IMR-90 (cell line): ENCODE data around the gene TSPAN19. TPM values are rescaled to one million over a fixed set of nuclear protein-coding genes. Genes with fewer than 3 reads are reported as not detected.

Source experiments
- ATAC-seq: fragments of 200-7000 bp; cut with Tn5 transposase; 2 replicates; pipeline ENCODE4 v1.9.1; 2020; ENCODE audit warnings: low read depth, mild to moderate bottlenecking, moderate library complexity
- BruUV-seq: library from RNA; stranded (reverse); fragments of 400-500 nt; replicated peaks from 2 replicates; lab custom pipeline; 2021; lab: Mats Ljungman, UMichigan
- CTCF ChIA-PET: fragments of 300-600 bp; formaldehyde crosslinking; extraction: SDS; loops from one replicate; lab custom pipeline; 2021; ENCODE audit warnings: antibody characterized with exemption; lab: Yijun Ruan, JAX
- POLR2A ChIA-PET: fragments of 300-600 bp; sonication (Branson Sonifier 250); formaldehyde crosslinking; loops from one replicate; lab custom pipeline; 2022; ENCODE audit warnings: antibody characterized with exemption; ENCODE audit not compliant: unreplicated experiment; lab: Charles Lee
- DNase-seq: peaks from one replicate; pipeline ENCODE4 v3.0.0; 2013
- H2AFZ ChIP-seq: replicated peaks from 2 replicates; pipeline ENCODE3; 2013; ENCODE audit warnings: low read length, mild to moderate bottlenecking; ENCODE audit not compliant: poor library complexity
- H2AK5ac ChIP-seq: 2 replicates; pipeline ENCODE4 v1.6.1; 2013; ENCODE audit warnings: low read depth, low read length, inconsistent platforms
- H2AK9ac ChIP-seq: replicated peaks from 2 replicates; pipeline ENCODE3; 2013; ENCODE audit warnings: mild to moderate bottlenecking, low read depth, low read length, moderate library complexity; ENCODE audit not compliant: poor library complexity
- H2BK120ac ChIP-seq: 2 replicates; pipeline ENCODE4 v1.6.1; 2013; ENCODE audit warnings: low read depth, low read length, inconsistent platforms
- H2BK15ac ChIP-seq: 3 replicates; pipeline ENCODE4 v1.6.1; 2013; ENCODE audit warnings: low read depth, low read length, inconsistent platforms
- H2BK20ac ChIP-seq: 2 replicates; pipeline ENCODE4 v1.6.1; 2013; ENCODE audit warnings: low read depth, mild to moderate bottlenecking, inconsistent platforms, low read length, moderate library complexity
- H2BK5ac ChIP-seq: 2 replicates; pipeline ENCODE4 v1.6.1; 2013; ENCODE audit warnings: mild to moderate bottlenecking, low read depth, low read length, inconsistent platforms; ENCODE audit not compliant: poor library complexity, severe bottlenecking
- H3K14ac ChIP-seq: replicated peaks from 2 replicates; pipeline ENCODE4 v1.6.1; 2013; ENCODE audit warnings: low read depth, low read length, inconsistent platforms
- H3K18ac ChIP-seq: 2 replicates; pipeline ENCODE4 v1.6.1; 2013; ENCODE audit warnings: low read depth, low read length, control low read depth
- H3K23ac ChIP-seq: 2 replicates; pipeline ENCODE4 v1.6.1; 2013; ENCODE audit warnings: low read depth, low read length, inconsistent platforms
- H3K27ac ChIP-seq: 2 replicates; pipeline ENCODE4 v1.5.1; 2013; ENCODE audit warnings: mild to moderate bottlenecking, control low read depth, low read length; ENCODE audit not compliant: insufficient read depth
- H3K27me3 ChIP-seq: 2 replicates; pipeline ENCODE4 v1.6.1; 2013; ENCODE audit warnings: low read length; ENCODE audit not compliant: control insufficient read depth, insufficient read depth
- H3K36me3 ChIP-seq: 2 replicates; pipeline ENCODE4 v1.6.1; 2013; ENCODE audit warnings: low read length, mixed read lengths; ENCODE audit not compliant: control insufficient read depth, insufficient read depth
- H3K4ac ChIP-seq: 2 replicates; pipeline ENCODE4 v1.6.1; 2013; ENCODE audit warnings: low read depth, low read length, inconsistent platforms
- H3K4me1 ChIP-seq: 2 replicates; pipeline ENCODE4 v1.6.1; 2013; ENCODE audit warnings: low read length, mixed read lengths; ENCODE audit not compliant: control insufficient read depth, insufficient read depth
- H3K4me2 ChIP-seq: 2 replicates; pipeline ENCODE4 v1.6.1; 2013; ENCODE audit warnings: low read depth, mild to moderate bottlenecking, control low read depth, low read length, moderate library complexity
- H3K4me3 ChIP-seq: 2 replicates; pipeline ENCODE4 v1.5.1; 2013; ENCODE audit warnings: low read depth, mild to moderate bottlenecking, control low read depth, low read length, moderate library complexity; ENCODE audit not compliant: insufficient read depth
- H3K56ac ChIP-seq: 2 replicates; pipeline ENCODE4 v1.6.1; 2013; ENCODE audit warnings: low read length, inconsistent platforms; ENCODE audit not compliant: insufficient read depth; ENCODE audit errors: extremely low read depth
- H3K79me1 ChIP-seq, 2 experiments: 2 replicates each; pipeline ENCODE4 v1.6.1; 2013; ENCODE audit warnings: low read length in 2 of 2, inconsistent platforms in 1 of 2, low read depth in 1 of 2
- H3K9ac ChIP-seq: 2 replicates; pipeline ENCODE4 v1.6.1; 2013; ENCODE audit warnings: low read depth, low read length, control low read depth
- H3K9me1 ChIP-seq: 2 replicates; pipeline ENCODE4 v1.6.1; 2013; ENCODE audit warnings: low read length, inconsistent platforms; ENCODE audit not compliant: insufficient read depth
- H3K9me3 ChIP-seq: 2 replicates; pipeline ENCODE4 v1.6.1; 2013; ENCODE audit warnings: low read length; ENCODE audit not compliant: control insufficient read depth, insufficient read depth
- H4K20me1 ChIP-seq: 2 replicates; pipeline ENCODE4 v1.6.1; 2013; ENCODE audit warnings: low read length, inconsistent platforms; ENCODE audit not compliant: insufficient read depth
- H4K5ac ChIP-seq: 2 replicates; pipeline ENCODE4 v1.6.1; 2013; ENCODE audit warnings: mild to moderate bottlenecking, low read depth, low read length, control low read depth
- H4K8ac ChIP-seq, 2 experiments: 2 replicates each; pipeline ENCODE4 v1.6.1; 2013; ENCODE audit warnings: low read depth in 2 of 2, low read length in 2 of 2, control low read depth in 1 of 2, inconsistent platforms in 1 of 2
- H4K91ac ChIP-seq: 2 replicates; pipeline ENCODE4 v1.6.1; 2013; ENCODE audit warnings: low read depth, low read length, inconsistent platforms; ENCODE audit not compliant: insufficient read depth
- BHLHE40 ChIP-seq: fragments of 150-350 bp; IDR thresholded peaks from 2 replicates; pipeline ENCODE4 v1.6.1; 2016; ENCODE audit warnings: mild to moderate bottlenecking, low read depth, low read length
- CEBPB ChIP-seq: IDR thresholded peaks from 2 replicates; pipeline ENCODE4 v1.6.1; 2012; ENCODE audit warnings: low read depth, low read length, improper control_type of control experiment
- CHD1 ChIP-seq: IDR thresholded peaks from 2 replicates; pipeline ENCODE4 v1.6.1; 2012; ENCODE audit warnings: low read depth, low read length, improper control_type of control experiment
- CTCF ChIP-seq: conservative IDR thresholded peaks from 2 replicates; pipeline ENCODE4 v1.5.1; 2012; ENCODE audit warnings: mild to moderate bottlenecking, low read depth, low read length, improper control_type of control experiment
- ELK1 ChIP-seq: fragments of 150-350 bp; IDR thresholded peaks from 2 replicates; pipeline ENCODE4 v1.6.1; 2016; ENCODE audit warnings: low read depth, mild to moderate bottlenecking, low read length, moderate library complexity, borderline replicate concordance
- FOS ChIP-seq: fragments of 150-350 bp; IDR thresholded peaks from 2 replicates; pipeline ENCODE4 v1.6.1; 2016; ENCODE audit warnings: low read depth, low read length
- MAFK ChIP-seq: IDR thresholded peaks from 2 replicates; pipeline ENCODE4 v1.6.1; 2012; ENCODE audit warnings: low read depth, low read length, improper control_type of control experiment
- MAZ ChIP-seq: IDR thresholded peaks from 2 replicates; pipeline ENCODE4 v1.6.1; 2012; ENCODE audit warnings: low read depth, mild to moderate bottlenecking, low read length, improper control_type of control experiment, moderate library complexity, borderline replicate concordance
- MXI1 ChIP-seq: IDR thresholded peaks from 2 replicates; pipeline ENCODE4 v1.6.1; 2012; ENCODE audit warnings: low read depth, mild to moderate bottlenecking, low read length, moderate library complexity, borderline replicate concordance
- NFE2L2 ChIP-seq: fragments of 150-350 bp; IDR thresholded peaks from 2 replicates; pipeline ENCODE4 v1.6.1; 2016; ENCODE audit warnings: low read depth, mild to moderate bottlenecking, low read length
- POLR2A ChIP-seq: IDR thresholded peaks from 2 replicates; pipeline ENCODE4 v1.6.1; 2012; ENCODE audit warnings: mild to moderate bottlenecking, low read depth, low read length
- RAD21 ChIP-seq: IDR thresholded peaks from 2 replicates; pipeline ENCODE4 v1.6.1; 2012; ENCODE audit warnings: low read length, improper control_type of control experiment
- RCOR1 ChIP-seq: IDR thresholded peaks from 2 replicates; pipeline ENCODE4 v1.6.1; 2012; ENCODE audit warnings: mild to moderate bottlenecking, low read length, improper control_type of control experiment; ENCODE audit not compliant: insufficient replicate concordance
- RFX5 ChIP-seq: IDR thresholded peaks from 2 replicates; pipeline ENCODE4 v1.8.0; 2012; ENCODE audit warnings: low read depth, mild to moderate bottlenecking, low read length, moderate library complexity
- SMC3 ChIP-seq: fragments of 150-350 bp; IDR thresholded peaks from 2 replicates; pipeline ENCODE4 v1.6.1; 2016; ENCODE audit warnings: low read depth, mild to moderate bottlenecking, antibody characterized with exemption, low read length, moderate library complexity
- WGBS, 2 experiments: methylation state at CpG; one replicate each; pipeline versions ENCODE4 v1.1.5 to v1.1.7; 2013; ENCODE audit warnings: missing lambda C conversion rate in 2 of 2; ENCODE audit not compliant: insufficient read length in 1 of 2; ENCODE audit errors: extremely low coverage in 2 of 2; 5-methylcytosine and 5-hydroxymethylcytosine counted together
- dilution Hi-C: fragments of 300-500 bp; cut with HindIII; formaldehyde crosslinking; loops from one replicate; pipeline ENCODE4 v1.14.3; 2018; ENCODE audit warnings: low sequenced_read_pairs; ENCODE audit not compliant: unreplicated experiment
- in situ Hi-C: fragments of 300-500 bp; cut with MboI; formaldehyde crosslinking; loops from 3 replicates; pipeline ENCODE4 v1.14.3; 2019; ENCODE audit warnings: low sequenced_read_pairs, inconsistent platforms, mixed read lengths
- intact Hi-C: fragments of 100-400 bp; cut with micrococcal nuclease; formaldehyde crosslinking; loops from 2 replicates; pipeline ENCODE4 v1.10.0; 2022
- polyA plus RNA-seq, 3 experiments: library from polyadenylated mRNA; depleted of rRNA; stranded (reverse); fragments of >200 nt; gene quantifications; 2 replicates each; pipeline ENCODE4 v1.2.3, GENCODE V29; 2012; ENCODE audit warnings: low replicate concordance in 1 of 3
- total RNA-seq: library from RNA; depleted of rRNA; stranded (reverse); fragments of >200 nt; gene quantifications from 2 replicates; pipeline ENCODE4 v1.2.3, GENCODE V29; 2012
- TF ChIP-seq, protein P1 (sequence below): fragments of 150-350 bp; IDR thresholded peaks from 2 replicates; pipeline ENCODE4 v1.6.1; 2017; ENCODE audit warnings: mild to moderate bottlenecking, antibody characterized with exemption, low read length, low read depth

Gene TSPAN19
- total and polyA plus RNA-seq, 2 of the 4 experiments (the other 2 are of a cell fraction): not detected

GRCh38 chr12:85018098-85018497 is 18.0 kb downstream of the TSPAN19 start:
- Histone ChIP-seq H2AK9ac (no peak overlapping the region), H3K27me3 (no peaks in the 10 kb centered on the region), H3K56ac (no peak overlapping the region), H4K5ac (no peak overlapping the region), H3K4ac (no peak overlapping the region), H3K9me1 (no peaks in the 10 kb centered on the region), H2AFZ (no peak overlapping the region), H2BK120ac (no peak overlapping the region), H3K9me3 (no peaks in the 10 kb centered on the region), H3K9ac (no peak overlapping the region), H2BK20ac (no peak overlapping the region), H3K27ac (no peak overlapping the region), H2BK5ac (no peak overlapping the region), H4K91ac (no peak overlapping the region), H3K4me1 (peaks cover 2% of the 10 kb centered on the region; the same call in 1 of the 2 replicates), H4K20me1 (no peaks in the 10 kb centered on the region), H2BK15ac (no peak overlapping the region), H3K79me1 (no peaks in the 10 kb centered on the region), H3K14ac (no peak overlapping the region), H3K4me2 (no peak overlapping the region), H4K8ac (no peak overlapping the region), H3K23ac (no peak overlapping the region), H3K36me3 (no peaks in the 10 kb centered on the region), H3K4me3 (no peak overlapping the region), H3K18ac (no peak overlapping the region), H2AK5ac (no peak overlapping the region)
- no CpG with 5 or more reads among the region's 2 CpGs for WGBS, 2 experiments
- dilution Hi-C loops: no loop called here
- CTCF ChIA-PET: interaction anchor here (0.6 to 1.0 kb wide), 2 partner anchors 11 to 144 kb away, joined by 3 read pairs; no protein-coding TSS in a partner anchor
- POLR2A ChIA-PET: no interaction called here
- TF ChIP-seq RCOR1 (no peak), CTCF (no peak), POLR2A (no peak), NFE2L2 (no peak), MAZ (no peak), RAD21 (no peak), ELK1 (no peak), RFX5 (no peak), MXI1 (no peak), BHLHE40 (no peak), SMC3 (no peak), FOS (no peak), CEBPB (no peak), MAFK (no peak), CHD1 (no peak)
- TF ChIP-seq, protein P1, sequence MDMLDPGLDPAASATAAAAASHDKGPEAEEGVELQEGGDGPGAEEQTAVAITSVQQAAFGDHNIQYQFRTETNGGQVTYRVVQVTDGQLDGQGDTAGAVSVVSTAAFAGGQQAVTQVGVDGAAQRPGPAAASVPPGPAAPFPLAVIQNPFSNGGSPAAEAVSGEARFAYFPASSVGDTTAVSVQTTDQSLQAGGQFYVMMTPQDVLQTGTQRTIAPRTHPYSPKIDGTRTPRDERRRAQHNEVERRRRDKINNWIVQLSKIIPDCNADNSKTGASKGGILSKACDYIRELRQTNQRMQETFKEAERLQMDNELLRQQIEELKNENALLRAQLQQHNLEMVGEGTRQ: no peak
- no peak for ATAC-seq
- no TSS peak for BruUV-seq
- in situ Hi-C loops: no loop called here
- intact Hi-C loops: no loop called here
- DNase-seq: no peak
